Esophagus muscularis mucosa (tissue), 4 donors: ENCODE measurements around the gene CASS4. TPM values are rescaled to one million over a fixed set of nuclear protein-coding genes. Genes with fewer than 3 reads are reported as not detected.

Experiments
- DNase-seq: peaks from one replicate; pipeline ENCODE4 v3.0.0-alpha.2; 2017; ENCODE audit errors: extremely low spot score
- H3K27ac ChIP-seq, 4 donors: fragments of 200-600 bp; sonication (generic); replicated peaks in 1 of 4; 1 replicate in 3 of 4; 2 replicates in 1 of 4; pipeline ENCODE4 v1.5.1; 2016 to 2019; ENCODE audit warnings: mild to moderate bottlenecking in 1 of 4
- H3K27me3 ChIP-seq, 4 donors: fragments of 200-600 bp; sonication (generic); one replicate each; pipeline versions ENCODE4 v1.5.1 to v1.6.0; 2016 to 2019
- H3K36me3 ChIP-seq, 4 donors: fragments of 200-600 bp; sonication (generic); one replicate each; pipeline ENCODE4 v1.5.1; 2016 to 2019
- H3K4me1 ChIP-seq, 4 donors: fragments of 200-600 bp; sonication (generic); one replicate each; pipeline ENCODE4 v1.5.1; 2016 to 2019
- H3K4me3 ChIP-seq, 4 donors: fragments of 200-600 bp; sonication (generic); 1 replicate in 2 of 4; 2 replicates in 2 of 4; pipeline ENCODE4 v1.5.1; 2016 to 2019; ENCODE audit warnings: mild to moderate bottlenecking in 4 of 4, moderate library complexity in 1 of 4
- H3K9me3 ChIP-seq, 4 donors: fragments of 200-600 bp; sonication (generic); 1 replicate in 3 of 4; 2 replicates in 1 of 4; pipeline ENCODE4 v1.5.1; 2016 to 2019
- EP300 ChIP-seq: sonication (generic); formaldehyde crosslinking; IDR thresholded peaks from one replicate; pipeline ENCODE4 v1.6.1; 2017; ENCODE audit warnings: antibody characterized with exemption
- POLR2A ChIP-seq: fragments of 450-650 bp; IDR thresholded peaks from one replicate; pipeline ENCODE4 v1.6.1; 2017; ENCODE audit warnings: antibody characterized with exemption, moderate library complexity, mild to moderate bottlenecking, low read depth
- POLR2AphosphoS5 ChIP-seq, 2 donors: sonication (generic); formaldehyde crosslinking; IDR thresholded peaks; one replicate each; pipeline ENCODE4 v1.6.1; 2017; ENCODE audit warnings: antibody characterized with exemption in 2 of 2
- WGBS: methylation state at CpG from one replicate; pipeline ENCODE4 v1.1.5; 2018; 5-methylcytosine and 5-hydroxymethylcytosine counted together
- intact Hi-C: fragments of 100-400 bp; cut with DNase I; formaldehyde crosslinking; loops from one replicate; pipeline ENCODE4 v1.15.1; 2023
- total RNA-seq, 4 donors: library from RNA; depleted of rRNA; stranded (reverse); fragments of >200 nt; gene quantifications; one replicate each; pipeline versions ENCODE4 v1.1.0 to v1.2.1, GENCODE V29; 2016
- TF ChIP-seq, protein P1 (sequence below), 3 experiments: fragments of 200-600 bp in 2 of 3; fragments of 450-650 bp in 1 of 3; sonication (generic) in 2 of 3; IDR thresholded peaks; one replicate each; pipeline ENCODE4 v1.5.1; 2017 to 2019; ENCODE audit warnings: antibody characterized with exemption in 3 of 3, mild to moderate bottlenecking in 2 of 3, moderate library complexity in 1 of 3

The CASS4 gene
- total RNA-seq, 4 donors from 2014 or later = 3.1 to 8.1 (median 5.4) TPM

DNA sequence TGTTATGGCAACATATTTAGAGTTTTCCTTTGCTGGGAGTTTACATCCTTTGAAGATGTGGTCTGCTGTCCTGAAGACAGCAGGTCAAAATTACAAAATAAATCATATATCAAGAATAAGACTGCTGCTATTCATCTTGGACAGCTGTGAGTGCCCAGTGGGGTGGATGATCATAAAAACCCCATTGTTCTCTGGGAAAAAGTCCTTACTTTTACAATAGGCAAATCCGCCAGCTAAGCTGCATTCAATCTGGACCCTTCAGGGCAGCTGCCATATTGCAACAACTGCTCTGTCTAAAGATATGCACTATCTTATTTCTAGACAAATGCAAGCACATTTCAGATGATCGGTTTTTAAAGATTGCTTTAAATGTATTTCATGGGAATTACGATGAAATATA, 19.4 kb downstream of the CASS4 start:
- TF ChIP-seq POLR2A = no peak
- TF ChIP-seq POLR2AphosphoS5 (IDR thresholded peaks at IDR 0.05) = no peak
- no peak for TF ChIP-seq EP300
- TF ChIP-seq, protein P1, sequence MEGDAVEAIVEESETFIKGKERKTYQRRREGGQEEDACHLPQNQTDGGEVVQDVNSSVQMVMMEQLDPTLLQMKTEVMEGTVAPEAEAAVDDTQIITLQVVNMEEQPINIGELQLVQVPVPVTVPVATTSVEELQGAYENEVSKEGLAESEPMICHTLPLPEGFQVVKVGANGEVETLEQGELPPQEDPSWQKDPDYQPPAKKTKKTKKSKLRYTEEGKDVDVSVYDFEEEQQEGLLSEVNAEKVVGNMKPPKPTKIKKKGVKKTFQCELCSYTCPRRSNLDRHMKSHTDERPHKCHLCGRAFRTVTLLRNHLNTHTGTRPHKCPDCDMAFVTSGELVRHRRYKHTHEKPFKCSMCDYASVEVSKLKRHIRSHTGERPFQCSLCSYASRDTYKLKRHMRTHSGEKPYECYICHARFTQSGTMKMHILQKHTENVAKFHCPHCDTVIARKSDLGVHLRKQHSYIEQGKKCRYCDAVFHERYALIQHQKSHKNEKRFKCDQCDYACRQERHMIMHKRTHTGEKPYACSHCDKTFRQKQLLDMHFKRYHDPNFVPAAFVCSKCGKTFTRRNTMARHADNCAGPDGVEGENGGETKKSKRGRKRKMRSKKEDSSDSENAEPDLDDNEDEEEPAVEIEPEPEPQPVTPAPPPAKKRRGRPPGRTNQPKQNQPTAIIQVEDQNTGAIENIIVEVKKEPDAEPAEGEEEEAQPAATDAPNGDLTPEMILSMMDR (IDR thresholded peaks at IDR 0.05) = no peak
- Histone ChIP-seq H3K9me3 (no peaks in the 10 kb centered on the region), H3K27ac (no peak overlapping the region), H3K4me1 (peaks cover 6 to 52% (median 43%) of the 10 kb centered on the region in 4 donors), H3K36me3 (no peaks in the 10 kb centered on the region), H3K27me3 (no peaks in the 10 kb centered on the region), H3K4me3 (no peak overlapping the region)
- intact Hi-C loops = no loop called here
- WGBS = 88% methylated on average over 3 of the region's 3 CpGs
- DNase-seq = no peak

DNA sequence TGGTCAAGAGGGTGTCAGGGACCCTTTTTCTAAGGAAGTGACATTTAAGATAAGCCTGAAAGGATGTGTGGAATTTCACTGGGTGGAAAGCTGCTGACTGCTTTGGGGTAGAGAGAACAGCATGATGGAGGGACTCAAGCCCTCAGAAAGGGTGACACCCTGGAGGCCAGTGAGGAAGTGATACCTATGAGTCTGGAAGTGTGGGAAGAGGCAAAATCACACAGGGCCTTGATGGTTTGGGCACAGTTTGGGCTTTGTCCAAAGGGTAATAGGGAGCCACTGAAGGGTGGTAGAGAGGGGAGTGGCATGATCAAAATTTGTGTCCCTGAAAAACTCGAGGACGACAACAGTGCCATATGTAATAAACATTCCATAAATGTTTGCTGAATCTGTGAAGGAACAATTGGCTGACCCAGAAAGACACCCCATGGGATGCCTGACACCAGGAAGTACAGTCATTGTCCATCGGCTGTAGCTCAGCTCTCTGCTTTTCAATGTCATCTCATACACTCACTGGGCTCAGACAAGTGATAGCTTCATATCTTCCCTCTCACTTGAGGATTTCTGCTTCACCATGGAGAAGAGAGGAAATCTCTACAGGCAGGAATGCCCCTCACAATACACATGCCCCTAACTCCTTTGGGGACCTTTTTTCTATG, 21.3 kb downstream of the CASS4 start:
- no peaks in the 10 kb centered on the region for H3K9me3 ChIP-seq
- TF ChIP-seq, protein P1 (IDR thresholded peaks at IDR 0.05) = no peak
- TF ChIP-seq POLR2AphosphoS5 (IDR thresholded peaks at IDR 0.05) = no peak
- TF ChIP-seq EP300 = no peak
- no peak for TF ChIP-seq POLR2A
- intact Hi-C loops = no loop called here
- no peaks in the 10 kb centered on the region for H3K27me3 ChIP-seq
- H3K4me3 ChIP-seq = no peak overlapping the region
- H3K27ac ChIP-seq = peak overlapping the region; percentile 20 to 59 (median 51)
- WGBS = 32% methylated on average over 3 of the region's 3 CpGs
- H3K36me3 ChIP-seq = no peaks in the 10 kb centered on the region
- H3K4me1 ChIP-seq = peaks cover 6 to 60% (median 45%) of the 10 kb centered on the region in 4 donors
- no peak for DNase-seq

DNA sequence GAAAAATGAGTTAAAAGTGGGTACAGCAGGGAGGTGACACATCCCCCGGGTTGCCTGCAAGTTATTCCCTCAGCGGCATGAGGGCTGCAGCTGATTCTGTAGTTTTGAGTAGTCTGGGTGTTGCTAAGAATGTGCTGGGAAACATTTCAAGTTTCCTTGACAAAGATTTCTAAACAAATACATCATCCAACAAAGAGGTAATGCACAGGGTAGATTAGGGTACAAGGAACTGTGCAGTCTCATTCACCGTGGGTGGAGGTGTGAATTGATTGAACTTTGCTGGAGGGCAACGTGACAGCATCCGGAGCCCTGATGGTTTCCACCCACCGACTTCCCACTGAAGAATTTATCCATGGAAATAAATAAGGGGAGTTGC, 21.8 kb downstream of the CASS4 start:
- TF ChIP-seq POLR2AphosphoS5 (IDR thresholded peaks at IDR 0.05) = peak; percentile 27 to 33
- TF ChIP-seq, protein P1 (IDR thresholded peaks at IDR 0.05) = no peak
- DNase-seq = no peak
- 30% methylated on average over 5 of the region's 6 CpGs for WGBS
- Histone ChIP-seq H3K27me3 (no peaks in the 10 kb centered on the region), H3K4me3 (no peak overlapping the region), H3K9me3 (no peaks in the 10 kb centered on the region), H3K4me1 (peaks cover 6 to 57% (median 43%) of the 10 kb centered on the region in 4 donors), H3K36me3 (no peaks in the 10 kb centered on the region), H3K27ac (peak overlapping the region; percentile 20 to 59 (median 51))
- intact Hi-C loops = no loop called here

DNA sequence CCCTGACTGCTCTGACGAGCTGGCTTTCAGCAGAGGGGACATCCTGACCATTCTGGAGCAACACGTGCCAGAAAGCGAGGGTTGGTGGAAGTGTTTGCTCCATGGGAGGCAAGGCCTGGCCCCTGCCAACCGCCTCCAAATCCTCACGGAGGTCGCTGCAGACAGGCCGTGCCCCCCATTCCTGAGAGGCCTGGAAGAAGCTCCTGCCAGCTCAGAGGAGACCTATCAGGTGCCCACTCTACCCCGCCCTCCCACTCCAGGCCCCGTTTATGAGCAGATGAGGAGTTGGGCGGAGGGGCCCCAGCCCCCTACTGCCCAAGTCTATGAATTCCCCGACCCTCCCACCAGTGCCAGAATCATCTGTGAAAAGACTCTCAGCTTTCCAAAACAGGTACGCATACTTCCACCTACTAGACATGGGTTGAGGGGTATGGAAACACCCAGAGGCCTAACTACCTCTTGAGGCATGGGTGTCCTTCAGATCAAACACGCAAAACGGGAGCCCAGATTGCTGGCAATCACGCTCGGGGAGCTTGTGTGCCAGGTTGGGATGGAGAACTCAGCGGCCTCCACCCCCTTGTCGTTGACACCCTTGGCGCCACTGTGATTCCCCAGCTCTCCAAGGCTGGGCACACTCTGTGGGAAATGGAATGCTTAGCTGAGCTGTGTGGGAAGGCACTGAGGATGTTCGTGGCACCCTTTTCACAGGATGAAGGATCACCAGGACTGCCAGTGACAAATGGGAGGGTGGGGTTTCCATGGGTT, 25.3 kb downstream of the CASS4 start:
- H3K9me3 ChIP-seq = no peaks in the 10 kb centered on the region
- TF ChIP-seq, protein P1 (IDR thresholded peaks at IDR 0.05) = no peak
- TF ChIP-seq POLR2AphosphoS5 (IDR thresholded peaks at IDR 0.05) (no peak), POLR2A (no peak), EP300 (no peak)
- no peaks in the 10 kb centered on the region for H3K27me3 ChIP-seq
- H3K36me3 ChIP-seq = no peaks in the 10 kb centered on the region
- DNase-seq = no peak
- H3K4me1 ChIP-seq = peaks cover 9 to 49% (median 36%) of the 10 kb centered on the region in 4 donors
- H3K4me3 ChIP-seq = no peak overlapping the region
- 81% methylated on average over 13 of the region's 20 CpGs for WGBS
- H3K27ac ChIP-seq = peak overlapping the region in 3 of 4 donors; percentile 16 to 66 (median 19)
- intact Hi-C loops = no loop called here
